ENCODE data around the gene PTCH2. TPM values are rescaled to one million over a fixed set of nuclear protein-coding genes. Genes with fewer than 3 reads are reported as not detected.

PTCH2 gene
- total RNA-seq, 1 experiment from 2014 or later, result 1.1 TPM

GRCh38 chr1:44860331-44860730 is 17.3 kb upstream of the PTCH2 start (continued):
- TF ChIP-seq ZNF232 (CRISPR knock-in tag; IDR thresholded peaks at IDR 0.05) (no peak), STAT6 (CRISPR knock-in tag; conservative IDR thresholded peaks at IDR 0.05; ENCODE audit: low read depth) (no peak), ATF2 (CRISPR knock-in tag; IDR thresholded peaks at IDR 0.05; ENCODE audit: borderline replicate concordance, low read depth) (no peak), RORB (CRISPR knock-in tag; IDR thresholded peaks at IDR 0.05) (no peak), ZSCAN18 (CRISPR knock-in tag; IDR thresholded peaks at IDR 0.05) (no peak)
- TF ChIP-seq, protein P1, sequence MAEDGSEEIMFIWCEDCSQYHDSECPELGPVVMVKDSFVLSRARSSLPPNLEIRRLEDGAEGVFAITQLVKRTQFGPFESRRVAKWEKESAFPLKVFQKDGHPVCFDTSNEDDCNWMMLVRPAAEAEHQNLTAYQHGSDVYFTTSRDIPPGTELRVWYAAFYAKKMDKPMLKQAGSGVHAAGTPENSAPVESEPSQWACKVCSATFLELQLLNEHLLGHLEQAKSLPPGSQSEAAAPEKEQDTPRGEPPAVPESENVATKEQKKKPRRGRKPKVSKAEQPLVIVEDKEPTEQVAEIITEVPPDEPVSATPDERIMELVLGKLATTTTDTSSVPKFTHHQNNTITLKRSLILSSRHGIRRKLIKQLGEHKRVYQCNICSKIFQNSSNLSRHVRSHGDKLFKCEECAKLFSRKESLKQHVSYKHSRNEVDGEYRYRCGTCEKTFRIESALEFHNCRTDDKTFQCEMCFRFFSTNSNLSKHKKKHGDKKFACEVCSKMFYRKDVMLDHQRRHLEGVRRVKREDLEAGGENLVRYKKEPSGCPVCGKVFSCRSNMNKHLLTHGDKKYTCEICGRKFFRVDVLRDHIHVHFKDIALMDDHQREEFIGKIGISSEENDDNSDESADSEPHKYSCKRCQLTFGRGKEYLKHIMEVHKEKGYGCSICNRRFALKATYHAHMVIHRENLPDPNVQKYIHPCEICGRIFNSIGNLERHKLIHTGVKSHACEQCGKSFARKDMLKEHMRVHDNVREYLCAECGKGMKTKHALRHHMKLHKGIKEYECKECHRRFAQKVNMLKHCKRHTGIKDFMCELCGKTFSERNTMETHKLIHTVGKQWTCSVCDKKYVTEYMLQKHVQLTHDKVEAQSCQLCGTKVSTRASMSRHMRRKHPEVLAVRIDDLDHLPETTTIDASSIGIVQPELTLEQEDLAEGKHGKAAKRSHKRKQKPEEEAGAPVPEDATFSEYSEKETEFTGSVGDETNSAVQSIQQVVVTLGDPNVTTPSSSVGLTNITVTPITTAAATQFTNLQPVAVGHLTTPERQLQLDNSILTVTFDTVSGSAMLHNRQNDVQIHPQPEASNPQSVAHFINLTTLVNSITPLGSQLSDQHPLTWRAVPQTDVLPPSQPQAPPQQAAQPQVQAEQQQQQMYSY (CRISPR knock-in tag; IDR thresholded peaks at IDR 0.05), result no peak

DNA sequence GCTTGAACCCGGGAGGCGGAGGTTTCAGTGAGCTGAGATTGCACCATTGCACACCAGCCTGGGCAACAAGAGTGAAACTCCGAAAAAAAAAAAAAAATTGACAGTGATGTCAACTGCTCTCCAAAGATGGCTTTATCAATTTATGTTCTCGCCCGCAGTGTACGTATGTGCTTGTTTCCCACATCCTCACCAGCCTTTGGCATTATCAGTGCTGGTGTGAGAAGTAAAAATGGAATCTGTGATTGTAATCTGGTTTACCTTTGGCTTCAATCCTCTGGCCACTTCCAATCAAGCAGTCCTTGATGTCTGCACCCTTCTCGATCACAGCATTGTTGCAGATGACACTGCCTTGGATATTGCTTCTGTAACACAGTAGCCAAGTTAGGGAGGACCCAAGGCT is 14.4 kb upstream of the PTCH2 start:
- Mint-ChIP-seq H3K9me3 (no peaks in the 10 kb centered on the region), H3K27ac (no peak overlapping the region), H3K4me1 (peaks cover 5% of the 10 kb centered on the region), H3K36me3 (peaks cover 7% of the 10 kb centered on the region), H3K27me3 (ENCODE audit: low read depth) (no peaks in the 10 kb centered on the region), H3K4me3 (no peak overlapping the region)
- ChIA-PET CTCF (interaction anchor here (0.6 kb wide), 1 partner anchor 21 kb away, joined by 3 read pairs; no protein-coding TSS in a partner anchor), POLR2A (interaction anchor here (0.7 kb wide), 1 partner anchor 49 kb away, joined by 5 read pairs; no protein-coding TSS in a partner anchor)
- no peak for DNase-seq (ENCODE audit: low spot score)
- TF ChIP-seq, protein P2, sequence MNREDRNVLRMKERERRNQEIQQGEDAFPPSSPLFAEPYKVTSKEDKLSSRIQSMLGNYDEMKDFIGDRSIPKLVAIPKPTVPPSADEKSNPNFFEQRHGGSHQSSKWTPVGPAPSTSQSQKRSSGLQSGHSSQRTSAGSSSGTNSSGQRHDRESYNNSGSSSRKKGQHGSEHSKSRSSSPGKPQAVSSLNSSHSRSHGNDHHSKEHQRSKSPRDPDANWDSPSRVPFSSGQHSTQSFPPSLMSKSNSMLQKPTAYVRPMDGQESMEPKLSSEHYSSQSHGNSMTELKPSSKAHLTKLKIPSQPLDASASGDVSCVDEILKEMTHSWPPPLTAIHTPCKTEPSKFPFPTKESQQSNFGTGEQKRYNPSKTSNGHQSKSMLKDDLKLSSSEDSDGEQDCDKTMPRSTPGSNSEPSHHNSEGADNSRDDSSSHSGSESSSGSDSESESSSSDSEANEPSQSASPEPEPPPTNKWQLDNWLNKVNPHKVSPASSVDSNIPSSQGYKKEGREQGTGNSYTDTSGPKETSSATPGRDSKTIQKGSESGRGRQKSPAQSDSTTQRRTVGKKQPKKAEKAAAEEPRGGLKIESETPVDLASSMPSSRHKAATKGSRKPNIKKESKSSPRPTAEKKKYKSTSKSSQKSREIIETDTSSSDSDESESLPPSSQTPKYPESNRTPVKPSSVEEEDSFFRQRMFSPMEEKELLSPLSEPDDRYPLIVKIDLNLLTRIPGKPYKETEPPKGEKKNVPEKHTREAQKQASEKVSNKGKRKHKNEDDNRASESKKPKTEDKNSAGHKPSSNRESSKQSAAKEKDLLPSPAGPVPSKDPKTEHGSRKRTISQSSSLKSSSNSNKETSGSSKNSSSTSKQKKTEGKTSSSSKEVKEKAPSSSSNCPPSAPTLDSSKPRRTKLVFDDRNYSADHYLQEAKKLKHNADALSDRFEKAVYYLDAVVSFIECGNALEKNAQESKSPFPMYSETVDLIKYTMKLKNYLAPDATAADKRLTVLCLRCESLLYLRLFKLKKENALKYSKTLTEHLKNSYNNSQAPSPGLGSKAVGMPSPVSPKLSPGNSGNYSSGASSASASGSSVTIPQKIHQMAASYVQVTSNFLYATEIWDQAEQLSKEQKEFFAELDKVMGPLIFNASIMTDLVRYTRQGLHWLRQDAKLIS (CRISPR knock-in tag; IDR thresholded peaks at IDR 0.05; ENCODE audit: borderline replicate concordance), result no peak
- TF ChIP-seq SMAD3 (CRISPR knock-in tag; IDR thresholded peaks at IDR 0.05; ENCODE audit: borderline replicate concordance) (no peak), E2F4 (CRISPR knock-in tag; IDR thresholded peaks at IDR 0.05; ENCODE audit: borderline replicate concordance, low read depth) (no peak), JAZF1 (CRISPR knock-in tag; IDR thresholded peaks at IDR 0.05) (no peak), E2F1 (CRISPR knock-in tag; IDR thresholded peaks at IDR 0.05) (no peak), FOXJ3 (CRISPR knock-in tag; IDR thresholded peaks at IDR 0.05; ENCODE audit: borderline replicate concordance) (no peak), ZSCAN18 (CRISPR knock-in tag; IDR thresholded peaks at IDR 0.05) (no peak)
- no peak for ATAC-seq

Measured in WTC11 (cell line).